ENCODE results near the gene INSL3.
"Not testable (repeated sequence)": the region's sequence is repeated elsewhere in the genome, so short reads cannot be mapped to it uniquely, and the experiment has no call there.

Gene INSL3

DNA sequence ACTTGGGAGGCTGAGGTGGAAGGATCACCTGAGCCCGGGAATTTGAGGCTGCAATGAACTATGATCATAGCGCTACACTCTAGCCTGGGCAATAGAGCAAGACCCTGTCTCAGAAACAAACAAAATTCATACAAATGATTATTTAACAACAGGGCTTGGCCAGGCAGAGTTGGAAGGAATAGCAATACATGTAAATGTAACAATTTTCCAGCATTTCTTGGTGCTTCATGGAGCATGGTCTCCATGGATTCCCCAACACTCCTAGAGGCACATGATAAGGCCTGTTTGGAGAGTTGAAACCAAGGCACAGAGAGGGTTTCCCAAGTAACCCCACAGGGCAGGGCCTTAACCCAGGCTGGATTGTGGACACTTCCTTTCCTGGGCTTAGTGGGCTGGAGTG is 10.2 kb downstream of the INSL3 start:
- no peak for DNase-seq

DNA sequence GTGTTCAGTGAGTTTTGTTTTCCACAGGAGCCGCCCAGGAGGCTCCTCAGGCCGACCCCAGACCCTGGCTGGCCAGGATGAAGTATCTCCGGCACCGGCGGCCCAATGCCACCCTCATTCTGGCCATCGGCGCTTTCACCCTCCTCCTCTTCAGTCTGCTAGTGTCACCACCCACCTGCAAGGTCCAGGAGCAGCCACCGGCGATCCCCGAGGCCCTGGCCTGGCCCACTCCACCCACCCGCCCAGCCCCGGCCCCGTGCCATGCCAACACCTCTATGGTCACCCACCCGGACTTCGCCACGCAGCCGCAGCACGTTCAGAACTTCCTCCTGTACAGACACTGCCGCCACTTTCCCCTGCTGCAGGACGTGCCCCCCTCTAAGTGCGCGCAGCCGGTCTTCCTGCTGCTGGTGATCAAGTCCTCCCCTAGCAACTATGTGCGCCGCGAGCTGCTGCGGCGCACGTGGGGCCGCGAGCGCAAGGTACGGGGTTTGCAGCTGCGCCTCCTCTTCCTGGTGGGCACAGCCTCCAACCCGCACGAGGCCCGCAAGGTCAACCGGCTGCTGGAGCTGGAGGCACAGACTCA is 13.5 kb downstream of the INSL3 start:
- no peak for DNase-seq

DNA sequence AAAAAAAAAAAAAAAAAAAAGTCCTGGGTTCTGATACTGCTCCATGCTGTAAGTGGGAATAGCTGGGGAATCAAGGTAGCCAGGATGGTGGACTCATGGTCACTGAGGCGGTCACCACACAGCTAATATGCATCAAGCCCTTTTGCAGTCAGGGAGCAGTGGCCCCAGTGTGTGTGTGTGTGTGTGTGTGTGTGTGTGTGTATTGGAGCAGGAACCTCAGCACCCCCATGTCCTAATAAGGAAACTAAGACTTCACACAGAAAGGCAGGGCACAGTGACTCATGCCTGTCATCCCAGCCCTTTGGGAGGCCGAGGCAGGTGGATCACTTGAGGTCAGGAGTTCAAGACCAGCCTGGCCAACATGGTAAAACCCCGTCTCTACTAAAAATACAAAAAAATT is 14.4 kb downstream of the INSL3 start:
- no peak for DNase-seq

DNA sequence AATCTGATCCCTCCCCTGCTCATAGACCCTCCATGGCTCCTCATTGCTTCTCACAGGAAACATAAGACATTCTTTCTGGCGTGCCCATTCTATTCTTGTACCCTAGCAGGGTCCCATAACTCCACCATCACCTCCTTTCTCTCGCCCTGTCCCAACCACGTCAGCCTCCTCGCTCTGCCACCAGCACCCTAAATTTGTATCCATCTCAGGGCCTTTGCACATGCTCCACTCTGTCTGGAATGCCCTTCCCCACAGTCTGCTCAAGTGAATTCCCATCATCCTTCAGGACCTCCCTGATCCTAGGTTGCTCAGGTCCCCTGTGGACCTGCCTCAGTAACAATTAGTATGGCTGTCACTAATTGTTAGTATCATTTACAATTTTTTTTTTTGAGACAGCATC is 15.9 kb downstream of the INSL3 start:
- no peak for DNase-seq

DNA sequence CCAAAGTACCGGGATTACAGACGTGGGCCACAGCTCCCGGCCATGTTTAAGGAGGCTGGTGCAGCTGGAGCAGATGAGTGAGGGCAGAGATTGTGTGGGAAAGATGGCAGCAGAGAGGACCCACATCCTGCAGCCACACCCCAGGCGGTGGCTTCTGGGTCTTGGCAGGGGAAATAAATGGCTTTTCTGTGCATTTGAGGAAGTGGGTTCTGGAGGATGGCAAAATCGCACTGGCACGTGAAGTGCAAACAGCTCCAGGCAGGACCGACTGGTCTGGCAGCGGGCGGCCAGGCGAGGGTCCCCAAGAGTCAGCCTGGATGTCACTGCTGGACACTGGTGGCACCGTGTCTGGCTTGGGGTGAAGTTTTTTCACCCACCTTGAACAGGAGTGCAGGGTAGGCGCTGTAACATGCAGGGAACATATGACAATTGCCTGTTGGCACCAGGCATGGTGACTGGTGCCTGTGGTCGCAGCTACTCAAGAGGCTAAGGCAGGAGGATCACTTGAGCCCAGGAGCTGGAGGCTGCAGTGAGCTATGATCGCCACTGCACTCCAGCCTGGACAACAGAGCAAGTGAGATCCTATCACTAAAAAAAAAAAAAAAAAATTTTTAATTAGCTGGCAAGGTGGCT is 17.9 kb downstream of the INSL3 start:
- no peak for DNase-seq

DNA sequence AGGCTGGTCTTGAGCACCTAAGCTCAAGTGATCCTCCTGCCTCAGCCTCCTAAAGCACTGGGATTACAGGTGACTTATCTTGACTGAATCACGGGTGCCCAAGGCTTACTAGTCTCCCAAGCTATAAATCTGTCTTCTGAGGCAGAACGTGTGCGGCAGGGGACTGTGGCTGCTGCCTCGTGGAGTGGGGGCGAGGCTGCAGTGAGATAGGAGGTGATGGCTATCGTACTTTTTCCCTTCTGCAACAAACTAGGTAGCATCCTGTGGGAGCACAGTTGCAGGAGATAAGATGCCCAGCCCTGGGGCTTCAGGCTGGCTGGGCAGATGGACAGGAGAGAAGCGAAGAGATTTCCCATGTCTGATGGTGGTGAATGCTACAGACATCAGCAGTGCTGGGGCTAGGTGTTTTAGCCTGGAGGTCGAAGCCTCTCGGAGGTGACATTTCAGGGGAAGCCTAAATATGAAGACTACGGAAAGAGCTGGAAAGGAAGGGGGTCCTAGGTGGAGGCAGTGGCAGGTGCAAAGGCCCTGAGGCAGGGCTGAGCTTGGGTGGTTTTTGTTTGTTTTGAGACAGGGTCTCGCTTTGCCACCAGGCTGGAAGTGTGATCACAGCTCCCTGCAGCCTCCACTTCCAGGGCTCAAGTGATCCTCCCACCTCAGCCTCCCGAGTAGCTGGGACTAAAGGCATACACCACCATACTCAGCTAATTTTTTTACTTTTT is 19.0 kb downstream of the INSL3 start:
- DNase-seq = no peak

DNA sequence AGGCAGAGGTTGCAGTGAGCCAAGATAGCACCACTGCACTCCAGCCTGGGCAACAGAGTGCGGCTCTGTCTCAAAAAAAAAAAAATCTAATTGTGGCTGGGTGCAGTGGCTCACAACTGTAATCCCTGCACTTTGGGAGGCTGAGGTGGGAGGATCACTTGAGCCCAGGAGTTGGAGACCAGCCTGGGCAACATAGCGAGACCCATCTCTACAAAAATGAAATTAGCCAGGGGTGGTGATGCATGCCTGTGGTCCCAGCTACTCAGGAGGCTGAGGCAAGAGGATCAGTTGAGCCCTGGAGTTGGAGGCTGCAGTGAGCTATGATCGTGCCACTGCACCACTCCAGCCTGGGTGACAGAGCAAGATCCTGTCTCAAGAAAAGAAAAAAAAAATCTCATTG is 22.7 kb downstream of the INSL3 start:
- not testable (repeated sequence) for DNase-seq

DNA sequence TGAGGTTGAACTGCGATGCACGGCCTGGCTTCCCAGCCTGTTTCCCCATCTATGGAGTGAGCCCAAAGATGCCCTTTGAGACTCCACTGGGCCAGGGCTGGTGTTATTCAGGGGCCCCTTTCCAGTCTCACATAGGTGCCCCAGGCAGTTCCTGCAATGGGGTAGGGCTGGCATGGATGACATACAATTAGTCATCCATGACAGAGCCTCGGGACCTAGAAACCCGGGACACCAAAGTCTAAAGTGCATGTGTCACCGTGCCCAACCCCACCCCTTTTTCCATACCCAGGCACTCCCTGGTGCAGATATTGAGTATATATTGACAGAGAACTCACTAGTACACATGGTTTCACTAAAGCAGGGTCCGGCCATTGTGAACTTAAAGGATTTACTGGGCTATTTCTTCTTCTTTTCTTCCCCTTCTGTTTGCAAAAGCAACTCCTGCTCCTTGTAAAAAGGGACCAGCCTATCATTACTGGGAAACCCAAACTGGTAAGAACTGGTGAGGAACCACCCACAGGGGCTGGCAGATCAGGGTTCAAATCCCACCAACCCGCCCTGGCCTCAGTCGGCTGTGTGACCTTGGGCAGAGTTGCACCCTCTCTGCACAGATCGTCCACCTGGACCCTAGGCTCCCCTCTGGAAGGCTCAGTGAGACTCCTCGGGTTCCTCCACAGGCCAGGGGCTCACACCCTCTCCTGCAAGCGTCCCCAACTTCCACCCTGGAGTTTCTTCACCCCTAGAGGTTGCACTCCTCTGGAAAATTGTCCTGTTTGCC is 23.7 kb downstream of the INSL3 start:
- peak; percentile 75 for DNase-seq

DNA sequence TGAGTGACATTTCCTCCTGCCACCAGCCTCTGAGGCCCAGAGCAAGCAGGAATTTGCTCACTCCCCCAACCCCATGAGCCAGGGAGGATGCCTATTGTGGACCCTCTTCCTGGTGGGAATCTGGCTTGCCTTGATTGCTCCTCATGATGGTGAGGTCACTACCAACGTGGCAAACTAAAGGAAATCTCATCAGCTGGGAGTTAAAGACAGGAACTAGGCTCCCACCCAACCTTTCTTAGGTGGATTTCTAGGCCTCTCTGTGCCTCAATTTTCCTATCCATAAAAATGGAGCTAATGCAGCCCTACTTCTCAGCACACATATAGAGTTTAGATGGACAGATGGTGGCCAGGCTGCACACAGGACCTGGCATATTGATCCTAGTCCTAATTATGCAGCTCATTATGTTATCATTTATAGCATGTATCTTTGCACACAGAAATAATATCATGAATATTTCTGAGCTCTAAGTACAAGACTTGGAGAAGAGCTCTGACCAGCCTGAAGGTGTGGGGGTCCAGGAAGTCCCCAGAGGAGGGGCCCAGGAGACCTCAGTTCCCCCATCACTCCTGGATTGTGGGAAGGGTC is 24.4 kb downstream of the INSL3 start:
- DNase-seq = no peak

DNA sequence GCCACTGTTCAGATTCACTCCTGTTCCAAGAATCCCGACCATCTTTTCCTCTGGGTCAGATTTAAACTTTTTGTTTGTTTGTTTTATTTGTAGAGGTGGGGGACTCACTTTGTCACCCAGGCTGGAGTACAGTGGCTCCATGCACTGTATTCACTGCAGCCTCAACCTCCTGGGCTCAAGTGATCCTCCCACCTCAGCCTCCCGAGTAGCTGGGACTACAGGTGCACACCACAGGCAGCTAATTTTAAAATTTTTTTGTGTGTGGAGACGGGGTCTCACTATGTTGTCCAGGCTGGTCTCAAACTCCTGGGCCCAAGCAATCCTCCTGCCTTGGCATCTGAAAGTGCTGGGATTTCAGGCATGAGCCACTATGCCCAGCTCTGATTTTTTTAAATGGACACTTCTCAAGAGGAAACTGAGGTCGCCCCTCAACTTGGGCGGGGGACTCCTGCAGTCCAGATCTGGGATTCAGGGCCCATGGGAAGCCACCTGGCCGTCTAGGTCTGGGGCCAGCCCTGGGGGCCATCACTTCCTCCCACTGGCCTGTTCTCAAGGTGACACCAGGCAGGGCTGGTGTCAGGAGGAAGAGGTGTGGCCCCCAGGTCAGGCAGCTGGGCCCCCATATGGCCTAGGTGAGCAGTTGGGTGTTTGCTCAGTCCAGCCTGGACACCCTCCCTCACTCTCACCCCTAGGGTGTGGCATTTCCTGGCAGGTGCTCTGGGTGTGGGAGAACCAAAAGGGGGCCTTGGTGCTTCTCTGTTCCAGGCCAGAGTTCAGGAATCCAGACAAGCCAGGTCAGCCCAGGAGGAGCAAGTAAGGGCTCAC is 25.1 kb downstream of the INSL3 start:
- no peak for DNase-seq

DNA sequence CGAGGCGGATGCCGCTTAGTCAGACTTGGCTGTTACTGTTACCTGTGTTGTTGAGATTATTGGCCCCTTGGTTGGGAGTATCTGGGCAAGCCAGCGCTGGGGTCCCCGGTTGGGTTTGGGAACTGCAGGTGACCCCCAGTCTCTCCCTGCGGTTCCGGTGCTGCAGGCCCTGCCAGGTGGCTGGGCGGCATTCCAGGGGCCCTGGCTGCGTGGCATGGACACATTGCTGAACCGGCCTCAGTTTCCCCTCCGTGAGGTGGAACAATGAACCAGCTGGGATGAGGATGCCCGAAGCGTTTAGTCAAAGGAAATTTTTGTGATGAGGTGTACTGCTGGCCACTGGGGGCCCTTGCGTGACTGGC is 25.8 kb downstream of the INSL3 start:
- no peak for DNase-seq

DNA sequence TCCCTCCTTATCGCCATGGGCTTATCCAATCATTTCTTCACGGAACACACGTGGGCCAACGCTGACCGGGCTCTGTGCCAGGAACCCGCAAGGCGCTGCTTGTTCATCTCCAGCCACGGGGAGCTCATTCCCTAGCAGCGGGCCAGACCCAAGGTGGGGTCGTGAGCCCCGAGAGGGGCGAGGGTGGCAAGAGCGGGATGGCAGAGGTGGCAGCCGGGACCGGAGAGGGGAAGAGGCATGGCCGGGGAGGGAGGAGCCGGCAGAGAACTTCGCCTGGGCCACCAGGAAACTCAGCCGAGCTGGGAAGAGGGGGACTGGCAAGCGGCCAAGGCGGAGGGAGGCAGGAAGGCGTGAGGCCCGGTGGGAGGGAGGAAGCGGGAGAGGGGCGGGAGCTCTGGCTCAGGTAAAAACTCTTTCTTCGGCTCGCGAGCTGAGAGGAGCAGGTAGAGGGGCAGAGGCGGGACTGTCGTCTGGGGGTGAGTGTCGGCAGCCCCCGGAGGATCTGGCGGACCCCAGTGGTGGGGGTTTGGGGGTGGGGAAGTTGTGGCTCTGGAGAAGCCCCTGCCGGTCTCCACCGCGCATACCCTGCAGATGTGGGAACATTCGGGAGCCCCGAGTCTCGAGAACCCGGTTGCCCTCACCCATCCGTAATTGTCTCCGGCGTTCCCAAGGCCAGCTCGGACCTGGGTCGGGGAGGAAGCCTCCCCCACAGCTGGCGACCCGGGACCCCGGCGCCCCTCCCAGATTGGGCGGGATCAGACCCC is 26.4 kb downstream of the INSL3 start, which contains the start of gene B3GNT3:
TSS of gene B3GNT3 (plus strand) at position 408 of the 764 bp plus-strand sequence. CDS start 12,670 bp downstream, outside the sequence.
- peak; percentile 57 for DNase-seq

DNA sequence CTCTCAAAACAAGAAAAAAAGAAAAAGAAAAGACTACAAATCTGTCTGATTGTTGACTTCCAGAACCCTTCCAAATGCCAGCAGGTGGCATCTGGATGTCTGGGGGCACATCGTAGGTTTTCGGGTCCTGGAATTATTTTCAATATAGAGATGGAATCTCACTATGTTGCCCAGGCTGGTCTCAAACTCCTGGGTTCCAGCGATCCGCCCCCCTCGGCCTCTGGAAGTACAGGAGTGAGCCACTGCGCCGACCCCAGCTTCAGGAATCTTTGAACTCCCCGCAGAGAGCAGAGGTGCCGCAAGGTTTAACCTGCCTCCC is 26.9 kb downstream of the INSL3 start:
- DNase-seq = no peak

DNA sequence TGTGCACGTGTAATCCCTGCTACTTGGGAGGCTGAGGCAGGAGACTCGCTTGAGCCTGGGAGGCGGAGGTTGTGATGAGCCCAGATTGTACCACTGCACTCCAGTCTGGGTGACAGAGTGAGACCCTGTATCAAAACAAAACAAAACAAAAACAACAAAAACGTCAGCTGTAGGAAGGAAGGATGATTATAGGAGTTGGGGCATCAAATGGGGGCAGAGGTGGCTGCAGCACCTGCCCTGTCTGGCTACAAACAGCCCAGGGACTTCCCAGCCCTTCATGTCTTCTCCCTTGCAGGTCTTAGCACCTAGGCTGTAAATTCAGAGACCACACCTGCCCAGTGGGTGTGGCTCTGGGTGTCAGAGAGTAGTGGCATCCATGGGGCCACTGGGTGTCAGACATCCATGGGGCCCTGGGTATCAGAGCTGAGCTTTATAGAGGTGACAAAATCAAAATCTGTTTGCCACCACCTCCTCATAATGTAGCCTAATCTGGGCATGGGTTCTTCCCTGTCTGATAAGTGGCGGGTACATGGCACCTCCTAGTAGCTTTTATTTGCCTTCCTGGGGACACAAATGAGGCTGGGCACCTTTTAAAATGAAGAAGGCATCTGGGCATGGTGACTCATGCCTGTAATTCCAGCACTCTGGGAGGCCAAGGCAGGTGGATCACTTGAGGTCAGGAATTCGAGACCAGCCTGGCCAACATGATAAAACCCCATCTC is 31.1 kb downstream of the INSL3 start:
- DNase-seq = no peak

DNA sequence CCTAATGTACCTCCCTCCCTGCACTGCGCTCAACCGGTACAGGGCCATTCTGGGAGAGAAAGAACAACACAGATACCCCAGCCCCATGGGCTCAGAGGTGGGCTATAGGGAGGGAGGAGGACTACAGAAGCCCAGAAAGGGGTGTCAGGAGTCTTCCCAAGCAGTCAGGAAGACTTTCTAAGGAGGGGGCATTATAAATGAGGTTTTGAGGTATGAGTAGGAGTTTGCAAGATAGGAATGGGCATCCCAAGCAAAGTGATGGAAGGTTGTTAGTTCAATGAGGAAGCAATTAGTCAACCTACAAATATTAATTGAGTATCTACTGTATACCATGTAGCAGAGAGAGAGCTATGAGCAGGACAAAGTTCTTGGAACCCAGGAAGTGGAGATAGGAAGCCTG is 32.7 kb downstream of the INSL3 start:
- DNase-seq = no peak

DNA sequence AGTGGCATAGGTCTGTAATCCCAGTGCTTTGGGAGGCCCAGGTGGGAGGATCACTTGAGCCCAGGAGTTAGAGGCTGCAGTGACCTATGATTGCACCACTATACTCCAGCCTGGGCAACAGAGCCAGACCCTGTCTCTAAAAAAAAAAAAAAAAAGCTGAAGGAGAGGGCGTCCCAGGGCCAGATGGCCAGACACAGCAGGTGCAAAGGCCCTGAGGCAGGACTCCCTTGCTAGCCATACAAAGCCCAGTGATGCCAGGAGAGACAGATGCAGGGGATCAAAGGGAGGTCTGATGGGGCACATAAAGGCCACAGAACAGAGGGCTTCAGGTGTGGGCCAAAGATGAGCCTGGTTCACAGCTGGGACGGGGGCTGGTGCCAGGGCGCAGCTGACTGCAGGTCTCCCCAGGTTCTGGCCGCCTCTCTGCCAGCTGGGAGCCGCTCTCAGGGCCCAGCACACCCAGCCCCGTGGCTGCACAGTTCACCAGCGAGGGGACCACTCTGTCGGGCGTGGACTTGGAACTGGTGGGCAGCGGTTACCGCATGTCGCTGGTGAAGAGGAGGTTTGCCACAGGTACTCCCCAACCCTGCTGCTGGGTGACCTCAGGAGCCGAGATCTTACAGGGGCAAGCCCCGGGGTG is 33.9 kb downstream of the INSL3 start:
- no peak for DNase-seq

DNA sequence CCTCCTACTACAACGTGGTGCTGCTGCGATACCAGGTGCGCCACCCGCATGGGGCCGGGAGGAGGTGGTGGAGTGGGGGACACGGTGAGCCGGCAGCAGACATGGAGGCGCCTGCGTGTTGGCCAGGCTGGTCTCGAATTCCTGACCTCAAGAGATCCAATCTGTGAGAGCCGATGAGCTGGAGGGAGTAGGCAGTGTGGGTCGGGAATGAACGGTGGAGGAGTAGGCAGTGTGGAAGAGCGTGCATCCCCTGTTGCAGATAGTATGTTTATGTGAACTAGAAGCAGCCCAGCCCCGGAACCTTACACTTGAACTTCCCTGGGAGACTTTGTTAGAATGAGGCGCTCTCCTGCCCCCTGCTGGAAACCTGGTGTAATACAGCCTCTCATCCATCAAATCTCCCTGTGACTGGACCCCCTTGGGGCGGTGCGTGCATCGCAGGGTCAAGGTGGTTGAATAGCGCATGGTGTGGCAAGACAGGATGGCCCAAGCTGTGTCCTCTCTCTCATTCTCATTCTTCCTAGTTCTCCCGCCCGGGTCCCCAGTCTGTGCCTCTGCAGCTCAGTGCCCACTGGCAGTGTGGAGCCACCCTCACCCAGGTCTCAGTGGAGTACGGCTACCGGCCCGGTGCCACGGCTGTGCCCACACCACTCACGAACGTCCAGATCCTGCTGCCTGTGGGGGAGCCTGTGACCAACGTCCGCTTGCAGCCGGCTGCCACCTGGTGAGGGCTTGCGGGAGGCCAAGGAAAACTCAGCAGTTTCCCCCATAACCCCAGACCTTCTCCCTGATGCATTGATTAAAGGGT is 36.9 kb downstream of the INSL3 start:
- peak; percentile 62 for DNase-seq

DNA sequence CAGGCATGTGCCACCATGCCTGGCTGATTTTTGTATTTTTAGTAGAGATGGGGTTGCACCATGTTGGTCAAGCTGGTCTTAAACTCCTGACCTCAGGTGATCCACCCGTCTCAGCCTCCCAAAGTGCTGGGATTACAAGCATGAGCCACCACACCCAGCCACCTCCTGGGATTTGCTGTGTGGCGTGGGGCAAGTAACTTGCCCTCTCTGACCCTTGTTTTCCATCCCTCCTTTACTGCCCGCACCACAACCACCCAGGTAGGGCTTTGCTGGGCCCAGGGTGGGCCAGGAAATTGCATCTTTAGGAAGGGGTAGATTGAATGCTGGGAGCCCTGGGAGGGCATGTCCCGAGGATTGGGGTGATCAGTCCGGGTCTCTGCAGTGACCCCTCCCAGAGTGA is 37.6 kb downstream of the INSL3 start:
- not testable (repeated sequence) for DNase-seq

DNA sequence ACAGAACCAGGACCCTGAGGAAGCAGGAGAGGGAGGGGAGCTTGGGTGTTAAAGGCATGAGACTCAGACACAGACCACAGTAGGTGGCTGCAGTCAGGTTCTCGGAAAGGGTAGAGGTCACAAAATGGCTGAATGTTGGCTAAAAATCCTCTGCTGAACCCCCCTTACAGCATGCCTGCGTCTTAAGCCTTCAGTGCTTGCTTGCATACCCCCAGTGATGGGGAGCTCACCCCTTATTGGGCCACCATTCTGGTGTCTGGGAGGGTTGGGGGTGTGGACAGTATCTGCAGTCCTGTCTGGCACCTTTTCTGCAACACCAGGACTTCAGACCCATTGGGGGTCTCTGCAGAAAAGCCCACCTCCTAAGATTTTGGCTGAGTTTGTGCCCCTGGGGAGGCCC is 40.5 kb downstream of the INSL3 start:
- DNase-seq = no peak
